AG09319 (cell line): ENCODE measurements around the gene RASSF10.

Experiments used
- DNase-seq: peaks from one replicate; pipeline ENCODE4 v3.0.0-alpha.2; 2010; ENCODE audit warnings: low read depth; ENCODE audit errors: extremely low read depth
- TF ChIP-seq, protein P1 (sequence below): IDR thresholded peaks from 2 replicates; pipeline ENCODE4 v1.5.1; 2011; ENCODE audit warnings: low read depth, mild to moderate bottlenecking, inconsistent platforms, low read length, moderate library complexity

Gene RASSF10

DNA sequence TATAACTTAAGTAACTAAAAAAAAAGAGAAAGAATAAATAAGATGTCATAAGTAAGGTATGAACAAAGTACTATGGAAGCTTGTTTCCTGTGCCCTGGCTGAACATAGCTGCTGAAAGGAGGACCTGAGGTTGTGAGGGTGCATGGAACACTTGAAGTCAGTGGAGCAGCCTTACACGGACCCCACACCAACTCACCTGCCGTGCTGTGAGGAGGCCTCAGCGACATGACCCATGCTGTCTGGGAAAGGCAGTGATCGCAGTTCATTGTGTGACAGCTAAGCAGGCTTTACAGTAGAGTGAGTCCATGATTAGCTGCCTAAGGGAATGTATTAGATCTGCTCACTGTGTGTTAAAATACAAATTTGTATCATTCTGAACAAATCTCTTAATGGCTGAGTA lies 17.6 kb downstream of the RASSF10 start:
- TF ChIP-seq, protein P1, sequence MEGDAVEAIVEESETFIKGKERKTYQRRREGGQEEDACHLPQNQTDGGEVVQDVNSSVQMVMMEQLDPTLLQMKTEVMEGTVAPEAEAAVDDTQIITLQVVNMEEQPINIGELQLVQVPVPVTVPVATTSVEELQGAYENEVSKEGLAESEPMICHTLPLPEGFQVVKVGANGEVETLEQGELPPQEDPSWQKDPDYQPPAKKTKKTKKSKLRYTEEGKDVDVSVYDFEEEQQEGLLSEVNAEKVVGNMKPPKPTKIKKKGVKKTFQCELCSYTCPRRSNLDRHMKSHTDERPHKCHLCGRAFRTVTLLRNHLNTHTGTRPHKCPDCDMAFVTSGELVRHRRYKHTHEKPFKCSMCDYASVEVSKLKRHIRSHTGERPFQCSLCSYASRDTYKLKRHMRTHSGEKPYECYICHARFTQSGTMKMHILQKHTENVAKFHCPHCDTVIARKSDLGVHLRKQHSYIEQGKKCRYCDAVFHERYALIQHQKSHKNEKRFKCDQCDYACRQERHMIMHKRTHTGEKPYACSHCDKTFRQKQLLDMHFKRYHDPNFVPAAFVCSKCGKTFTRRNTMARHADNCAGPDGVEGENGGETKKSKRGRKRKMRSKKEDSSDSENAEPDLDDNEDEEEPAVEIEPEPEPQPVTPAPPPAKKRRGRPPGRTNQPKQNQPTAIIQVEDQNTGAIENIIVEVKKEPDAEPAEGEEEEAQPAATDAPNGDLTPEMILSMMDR = no peak
- DNase-seq = no peak

DNA sequence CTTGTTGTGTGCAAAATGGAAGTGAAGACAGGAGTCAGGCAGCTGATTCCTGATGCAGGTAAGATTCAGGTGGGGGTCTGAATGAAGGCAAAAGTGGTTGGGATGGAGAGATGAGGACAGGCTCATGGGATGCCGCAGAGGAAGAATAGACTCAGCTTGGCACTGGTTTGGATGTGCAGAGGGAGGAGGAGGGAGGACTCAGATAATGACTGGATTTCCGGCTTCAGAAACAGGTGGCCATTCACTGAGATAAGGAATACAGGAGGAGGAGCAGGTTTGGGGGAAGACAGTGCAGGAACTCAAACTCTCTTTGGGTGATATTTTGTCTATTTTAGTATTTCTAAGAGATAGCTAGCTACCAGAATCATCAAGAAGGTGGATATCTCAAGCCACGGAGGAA lies 19.2 kb downstream of the RASSF10 start:
- TF ChIP-seq, protein P1 = no peak
- no peak for DNase-seq

DNA sequence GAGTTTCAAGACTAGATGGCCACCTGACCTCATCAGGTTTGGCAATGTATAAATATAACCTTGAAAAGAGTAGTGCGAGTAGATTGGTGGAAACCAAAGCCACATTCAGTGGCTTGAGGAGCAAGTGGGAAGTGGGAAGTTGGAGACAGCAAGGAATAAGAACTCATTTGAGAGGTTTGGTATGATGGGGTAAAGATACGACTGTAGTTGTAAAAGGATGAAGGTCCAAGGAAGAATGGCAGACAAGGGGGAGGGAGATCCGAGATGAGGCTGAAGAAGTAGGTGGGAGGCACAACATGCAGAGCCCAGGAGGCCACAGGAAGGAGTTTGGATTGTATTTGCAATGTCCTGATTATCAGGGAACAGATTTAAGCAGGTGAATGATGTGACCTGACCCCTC lies 20.8 kb downstream of the RASSF10 start:
- no peak for DNase-seq
- TF ChIP-seq, protein P1 = no peak

DNA sequence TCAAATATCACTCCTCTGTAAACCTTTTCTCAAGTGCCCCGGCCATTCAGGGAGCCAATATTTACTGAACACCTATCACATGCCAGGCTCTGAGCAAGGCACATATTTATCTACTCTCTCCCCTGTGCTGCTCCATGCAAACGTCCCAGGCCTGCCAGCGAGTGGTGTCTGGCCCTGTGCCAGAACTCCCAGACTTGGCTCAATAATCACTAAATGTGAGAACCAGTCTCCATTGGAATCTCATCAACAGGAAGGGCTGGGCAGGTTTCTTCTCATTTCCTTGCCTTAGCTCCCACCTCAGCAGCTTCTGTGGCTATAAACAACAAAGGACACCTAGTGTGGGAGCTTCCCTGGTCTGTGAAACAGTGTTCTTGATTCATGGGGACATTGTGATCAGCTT lies 21.7 kb downstream of the RASSF10 start:
- TF ChIP-seq, protein P1 = no peak
- no peak for DNase-seq

DNA sequence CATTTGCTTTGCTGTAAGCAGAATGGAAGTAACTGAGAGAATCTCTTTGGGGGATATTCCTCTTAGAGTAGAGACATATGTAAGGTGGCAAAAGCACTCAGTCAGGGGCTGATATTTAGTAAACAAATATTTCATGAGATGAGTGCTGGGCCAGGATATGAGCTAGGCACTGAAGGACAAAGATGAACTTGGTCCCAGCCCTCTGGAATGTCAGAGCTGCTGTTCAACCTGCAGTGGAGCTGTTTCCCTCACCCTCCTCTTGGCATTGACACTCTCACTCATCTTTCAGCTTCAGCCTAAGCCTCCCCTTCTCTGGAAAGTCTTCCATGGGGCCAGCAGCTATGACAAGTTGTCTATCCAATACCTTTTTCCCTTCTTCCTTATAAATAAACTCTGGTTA lies 22.2 kb downstream of the RASSF10 start:
- TF ChIP-seq, protein P1 = no peak
- no peak for DNase-seq

DNA sequence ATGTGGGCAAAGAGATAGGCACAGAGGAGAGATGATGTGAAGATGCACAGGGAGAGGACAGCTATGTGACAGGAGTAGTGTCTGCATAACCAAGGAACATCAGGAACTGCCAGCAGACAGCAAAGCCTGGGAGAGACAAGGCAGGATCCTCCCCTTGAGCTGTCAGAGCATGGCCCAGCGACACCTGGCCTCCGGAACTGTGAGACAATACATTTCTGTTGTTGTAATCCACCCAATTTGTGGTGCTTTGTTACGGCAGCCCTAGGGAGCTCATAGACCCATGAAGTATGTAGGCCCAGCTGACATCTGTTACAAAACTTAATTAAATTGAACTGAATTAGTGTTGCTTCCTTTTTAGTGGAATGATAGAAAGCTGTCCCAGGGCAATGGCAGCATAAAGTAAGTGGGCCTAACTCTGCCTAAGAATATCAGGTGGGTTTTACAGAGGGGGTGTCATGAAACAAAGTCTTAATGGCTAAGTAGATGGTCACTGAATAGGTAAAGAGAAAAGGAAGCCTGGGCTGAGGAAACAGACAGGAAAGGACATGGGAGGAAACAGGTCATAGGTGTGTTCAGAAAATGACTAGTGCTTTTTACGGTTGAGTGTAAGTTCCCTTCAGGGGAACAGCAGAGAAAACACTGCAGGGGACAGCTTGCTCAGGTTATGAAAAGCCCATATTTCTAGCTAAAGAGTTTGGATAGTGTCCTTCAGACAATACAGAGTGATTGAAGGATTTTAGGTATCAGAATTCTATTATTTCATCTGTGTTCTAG lies 24.8 kb downstream of the RASSF10 start:
- DNase-seq = no peak
- TF ChIP-seq, protein P1 = no peak

DNA sequence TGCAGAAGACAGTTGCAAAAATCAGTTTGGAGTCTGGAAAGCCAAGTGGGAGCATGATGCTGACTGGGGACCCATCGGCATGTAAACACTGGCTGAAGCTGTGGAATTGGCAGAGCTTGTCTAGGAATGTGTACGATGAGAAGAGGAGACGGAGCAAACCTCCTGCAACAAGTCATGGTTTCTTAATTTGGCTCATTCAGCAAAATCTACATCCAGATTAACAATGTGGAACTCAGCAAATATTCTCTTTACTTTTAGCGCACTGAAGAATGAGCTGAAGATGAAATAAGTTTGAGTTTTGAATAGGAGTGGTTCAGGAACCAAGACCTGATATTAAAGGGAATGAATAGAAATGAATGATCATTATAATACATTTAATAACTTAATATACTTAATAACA lies 26.6 kb downstream of the RASSF10 start:
- DNase-seq = no peak
- TF ChIP-seq, protein P1 = no peak
